Calu3 (cell line): ENCODE results near the gene GPR142. TPM values are rescaled to one million over a fixed set of nuclear protein-coding genes. Genes with fewer than 3 reads are reported as not detected.

ENCODE experiments used
- BruUV-seq: library from RNA; stranded (reverse); fragments of 400-500 nt; replicated peaks from 2 replicates; lab custom pipeline; 2021; lab: Mats Ljungman, UMichigan
- CTCF ChIA-PET: fragments of 300-600 bp; sonication (Branson Sonifier 250); formaldehyde crosslinking; loops from one replicate; lab custom pipeline; 2022; ENCODE audit warnings: antibody characterized with exemption; lab: Charles Lee
- DNase-seq: peaks from one replicate; pipeline ENCODE4 v3.0.0; 2022
- H3K27ac Mint-ChIP-seq: one replicate; pipeline ENCODE4 v1.8.0; 2022; ENCODE audit warnings: mixed read lengths; ENCODE audit not compliant: unreplicated experiment
- H3K27me3 Mint-ChIP-seq: one replicate; pipeline ENCODE4 v1.8.0; 2022; ENCODE audit warnings: mixed read lengths; ENCODE audit not compliant: unreplicated experiment
- H3K36me3 Mint-ChIP-seq: one replicate; pipeline ENCODE4 v1.8.0; 2022; ENCODE audit warnings: mild to moderate bottlenecking, moderate library complexity, mixed read lengths; ENCODE audit not compliant: insufficient read depth, unreplicated experiment
- H3K4me1 Mint-ChIP-seq: one replicate; pipeline ENCODE4 v1.8.0; 2022; ENCODE audit warnings: mild to moderate bottlenecking, low read depth, mixed read lengths; ENCODE audit not compliant: unreplicated experiment
- H3K4me3 Mint-ChIP-seq: one replicate; pipeline ENCODE4 v1.8.0; 2022; ENCODE audit warnings: mild to moderate bottlenecking, low read depth, moderate library complexity, mixed read lengths; ENCODE audit not compliant: unreplicated experiment
- H3K9me3 Mint-ChIP-seq: one replicate; pipeline ENCODE4 v1.8.0; 2022; ENCODE audit warnings: low read depth, mixed read lengths; ENCODE audit not compliant: unreplicated experiment
- intact Hi-C: fragments of 100-400 bp; cut with micrococcal nuclease; formaldehyde crosslinking; loops from one replicate; pipeline ENCODE4 v1.10.0; 2022; ENCODE audit not compliant: unreplicated experiment
- total RNA-seq: library from RNA; stranded (reverse); gene quantifications from 2 replicates; pipeline ENCODE4 v1.2.3, GENCODE V29; 2022
- TF ChIP-seq, protein P1 (sequence below): fragments of 200-600 bp; IDR thresholded peaks from one replicate; pipeline ENCODE4 v1.8.0; 2022; ENCODE audit warnings: antibody characterized with exemption; ENCODE audit not compliant: unreplicated experiment

The GPR142 gene
- total RNA-seq, 1 experiment from 2014 or later, result not detected

GRCh38 chr17:74340470-74341023 is 26.8 kb upstream of the GPR142 start:
- no peak overlapping the region for H3K27ac Mint-ChIP-seq
- H3K4me3 Mint-ChIP-seq, result no peak overlapping the region
- H3K27me3 Mint-ChIP-seq, result peaks cover 82% of the 10 kb centered on the region
- peak; percentile 16 for DNase-seq
- TF ChIP-seq, protein P1, sequence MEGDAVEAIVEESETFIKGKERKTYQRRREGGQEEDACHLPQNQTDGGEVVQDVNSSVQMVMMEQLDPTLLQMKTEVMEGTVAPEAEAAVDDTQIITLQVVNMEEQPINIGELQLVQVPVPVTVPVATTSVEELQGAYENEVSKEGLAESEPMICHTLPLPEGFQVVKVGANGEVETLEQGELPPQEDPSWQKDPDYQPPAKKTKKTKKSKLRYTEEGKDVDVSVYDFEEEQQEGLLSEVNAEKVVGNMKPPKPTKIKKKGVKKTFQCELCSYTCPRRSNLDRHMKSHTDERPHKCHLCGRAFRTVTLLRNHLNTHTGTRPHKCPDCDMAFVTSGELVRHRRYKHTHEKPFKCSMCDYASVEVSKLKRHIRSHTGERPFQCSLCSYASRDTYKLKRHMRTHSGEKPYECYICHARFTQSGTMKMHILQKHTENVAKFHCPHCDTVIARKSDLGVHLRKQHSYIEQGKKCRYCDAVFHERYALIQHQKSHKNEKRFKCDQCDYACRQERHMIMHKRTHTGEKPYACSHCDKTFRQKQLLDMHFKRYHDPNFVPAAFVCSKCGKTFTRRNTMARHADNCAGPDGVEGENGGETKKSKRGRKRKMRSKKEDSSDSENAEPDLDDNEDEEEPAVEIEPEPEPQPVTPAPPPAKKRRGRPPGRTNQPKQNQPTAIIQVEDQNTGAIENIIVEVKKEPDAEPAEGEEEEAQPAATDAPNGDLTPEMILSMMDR, result no peak
- intact Hi-C loops, result no loop called here
- no peaks in the 10 kb centered on the region for H3K36me3 Mint-ChIP-seq
- H3K4me1 Mint-ChIP-seq, result no peaks in the 10 kb centered on the region
- CTCF ChIA-PET, result interaction anchor here (0.5 kb wide), 1 partner anchor 335 kb away, joined by 9 read pairs; no protein-coding TSS in a partner anchor
- H3K9me3 Mint-ChIP-seq, result no peaks in the 10 kb centered on the region
- no TSS peak for BruUV-seq

GRCh38 chr17:74342224-74342623 is 25.1 kb upstream of the GPR142 start:
- Mint-ChIP-seq H3K4me1 (no peaks in the 10 kb centered on the region), H3K9me3 (no peaks in the 10 kb centered on the region), H3K27ac (no peak overlapping the region), H3K36me3 (no peaks in the 10 kb centered on the region), H3K4me3 (no peak overlapping the region), H3K27me3 (peaks cover 82% of the 10 kb centered on the region)
- no TSS peak for BruUV-seq
- intact Hi-C loops, result no loop called here
- no peak for DNase-seq
- CTCF ChIA-PET, result no interaction called here
- TF ChIP-seq, protein P1, result no peak

DNA sequence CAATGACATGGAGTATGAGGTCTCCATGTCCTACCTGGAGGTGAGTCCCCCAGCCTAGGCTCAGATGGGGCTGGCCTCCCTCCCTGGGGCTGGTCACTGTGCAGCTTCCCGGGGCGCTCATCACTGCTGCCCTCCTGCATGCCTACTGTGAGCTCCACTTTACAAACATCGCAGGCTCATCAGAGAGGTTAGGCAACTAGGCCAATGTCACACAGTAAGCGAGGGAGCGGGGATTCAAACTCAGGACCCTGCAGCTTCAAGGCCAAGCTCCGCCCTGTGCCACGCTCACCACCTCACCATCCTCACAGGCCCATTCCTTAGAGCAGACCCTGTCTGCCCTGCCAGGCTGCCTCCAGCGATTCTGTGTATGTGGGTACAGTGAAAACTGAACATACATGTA is 24.2 kb upstream of the GPR142 start:
- TF ChIP-seq, protein P1, result no peak
- peaks cover 82% of the 10 kb centered on the region for H3K27me3 Mint-ChIP-seq

GRCh38 chr17:74343526-74344284 is 23.6 kb upstream of the GPR142 start:
- intact Hi-C loops, result no loop called here
- Mint-ChIP-seq H3K9me3 (no peaks in the 10 kb centered on the region), H3K4me1 (no peaks in the 10 kb centered on the region), H3K4me3 (no peak overlapping the region), H3K27me3 (peaks cover 82% of the 10 kb centered on the region), H3K36me3 (peaks cover 5% of the 10 kb centered on the region), H3K27ac (no peak overlapping the region)
- TF ChIP-seq, protein P1, result no peak
- BruUV-seq, result no TSS peak
- no peak for DNase-seq
- CTCF ChIA-PET, result interaction anchor here (0.7 kb wide), 1 partner anchor 401 kb away, joined by 3 read pairs; no protein-coding TSS in a partner anchor

More for the DNA sequence above, 24.2 kb upstream of the GPR142 start:
- intact Hi-C loops, result no loop called here
- no peak for DNase-seq
- BruUV-seq, result no TSS peak
- Mint-ChIP-seq H3K27ac (no peak overlapping the region), H3K9me3 (no peaks in the 10 kb centered on the region), H3K4me3 (no peak overlapping the region), H3K36me3 (peaks cover 3% of the 10 kb centered on the region), H3K4me1 (no peaks in the 10 kb centered on the region)
- CTCF ChIA-PET, result interaction anchor here (0.6 kb wide), 1 partner anchor 68 kb away, joined by 9 read pairs; no protein-coding TSS in a partner anchor
